ENCODE data around the gene ACSS1. TPM values are rescaled to one million over a fixed set of nuclear protein-coding genes. Genes with fewer than 3 reads are reported as not detected.

The ACSS1 gene
- total RNA-seq, 1 experiment from 2014 or later: 0.51 TPM

DNA sequence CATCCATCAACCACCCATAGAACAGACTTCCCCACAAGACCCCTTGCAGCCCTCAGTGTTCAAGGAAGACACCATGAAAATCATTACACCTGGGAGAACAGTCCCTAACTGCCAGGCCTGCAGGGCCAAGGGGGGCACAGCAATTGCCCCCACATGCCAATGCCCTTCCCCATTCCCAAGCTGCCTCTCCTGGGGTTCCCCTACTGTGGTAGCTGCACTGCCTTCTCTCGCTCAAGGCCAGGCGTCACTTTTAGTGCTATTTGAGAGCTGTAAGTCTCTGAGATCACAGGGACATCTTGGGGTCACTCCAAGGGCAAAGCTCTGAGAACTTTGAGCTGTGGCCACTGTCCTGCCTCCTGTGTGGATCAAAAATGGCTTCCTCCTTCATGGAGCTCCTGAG is 6.0 kb upstream of the ACSS1 start:
- ChIA-PET CTCF (interaction anchor here (0.8 to 9.6 kb wide), 19 partner anchors 10 to 528 kb away, joined by 3 to 500 read pairs (median 8); no protein-coding TSS in a partner anchor), POLR2A (interaction anchor here (1.7 to 7.6 kb wide), 2 partner anchors 47 to 70 kb away, joined by 4 to 144 read pairs; partner anchors contain the start of gene APMAP)
- no peak for TF ChIP-seq CTCF (IDR thresholded peaks at IDR 0.05; ENCODE audit: unreplicated experiment)
- no peak overlapping the region for H3K27ac Mint-ChIP-seq (ENCODE audit: low read depth, unreplicated experiment)
- H3K9me3 Mint-ChIP-seq (ENCODE audit: unreplicated experiment): no peaks in the 10 kb centered on the region
- H3K36me3 Mint-ChIP-seq (ENCODE audit: insufficient read depth, unreplicated experiment): no peaks in the 10 kb centered on the region
- no peak for DNase-seq (ENCODE audit: unreplicated experiment)
- intact Hi-C loops (cut with micrococcal nuclease): loop anchor here (10.0 kb wide), 1 partner anchor 181 kb away; the partner anchor contains the start of gene PYGB
- BruUV-seq (replicated peaks): no TSS peak
- H3K4me3 Mint-ChIP-seq (ENCODE audit: unreplicated experiment): no peak overlapping the region
- peaks cover 18% of the 10 kb centered on the region for H3K4me1 Mint-ChIP-seq (ENCODE audit: insufficient read depth, unreplicated experiment)
- H3K27me3 Mint-ChIP-seq (ENCODE audit: insufficient read depth, unreplicated experiment): peaks cover 60% of the 10 kb centered on the region

DNA sequence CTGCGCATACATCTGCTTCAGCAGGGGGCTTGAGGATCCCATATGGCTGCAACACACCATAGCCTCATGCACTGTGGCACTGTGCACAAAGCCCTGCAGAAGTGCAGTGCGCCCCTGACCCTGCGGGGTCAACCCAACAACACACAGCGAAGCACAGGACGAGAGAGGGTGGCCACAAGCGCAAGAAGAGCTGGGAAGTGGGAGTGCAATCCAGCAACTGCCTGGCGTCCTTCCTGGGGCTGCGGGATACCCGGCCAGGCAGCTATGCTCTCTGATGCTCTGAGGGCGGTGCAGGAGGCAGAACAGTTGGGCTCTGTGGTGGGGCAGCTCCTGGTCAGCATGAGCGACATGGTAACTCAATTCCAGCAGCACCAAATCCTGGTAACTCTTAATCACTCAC is 5.6 kb upstream of the ACSS1 start:
- H3K27ac Mint-ChIP-seq (ENCODE audit: low read depth, unreplicated experiment): no peak overlapping the region
- POLR2A ChIA-PET: interaction anchor here (1.7 to 7.6 kb wide), 3 partner anchors 46 to 70 kb away, joined by 4 to 144 read pairs (median 23); partner anchors contain the start of gene APMAP
- no peaks in the 10 kb centered on the region for H3K9me3 Mint-ChIP-seq (ENCODE audit: unreplicated experiment)
- H3K4me1 Mint-ChIP-seq (ENCODE audit: insufficient read depth, unreplicated experiment): peaks cover 18% of the 10 kb centered on the region
- H3K36me3 Mint-ChIP-seq (ENCODE audit: insufficient read depth, unreplicated experiment): no peaks in the 10 kb centered on the region
- no peak for DNase-seq (ENCODE audit: unreplicated experiment)
- CTCF ChIA-PET: interaction anchor here (0.8 to 9.6 kb wide), 19 partner anchors 10 to 528 kb away, joined by 3 to 500 read pairs (median 8); no protein-coding TSS in a partner anchor
- peaks cover 55% of the 10 kb centered on the region for H3K27me3 Mint-ChIP-seq (ENCODE audit: insufficient read depth, unreplicated experiment)
- BruUV-seq (replicated peaks): no TSS peak
- TF ChIP-seq CTCF (IDR thresholded peaks at IDR 0.05; ENCODE audit: unreplicated experiment): no peak
- no peak overlapping the region for H3K4me3 Mint-ChIP-seq (ENCODE audit: unreplicated experiment)
- intact Hi-C loops (cut with micrococcal nuclease): loop anchor here (10.0 kb wide), 1 partner anchor 181 kb away; the partner anchor contains the start of gene PYGB

DNA sequence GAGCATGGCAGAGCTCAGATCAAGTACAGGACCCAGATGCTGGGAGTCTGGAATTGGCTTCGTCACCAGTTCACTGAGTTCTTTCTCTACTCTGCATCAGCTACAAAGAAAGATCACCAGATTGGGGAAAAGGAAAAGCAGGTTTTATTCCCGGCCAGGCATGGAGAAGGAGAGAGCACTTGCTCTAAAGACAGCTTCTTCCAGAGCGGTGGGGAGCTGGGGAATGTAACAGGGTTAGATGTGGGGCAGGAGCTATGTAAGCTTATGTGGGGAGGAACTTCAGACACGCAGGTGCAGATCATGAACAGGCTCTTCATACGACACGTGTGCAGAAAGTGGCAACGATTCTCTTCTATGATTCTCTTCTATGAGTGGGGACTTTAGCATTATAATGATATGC is 4.9 kb upstream of the ACSS1 start:
- BruUV-seq (replicated peaks): no TSS peak
- H3K4me1 Mint-ChIP-seq (ENCODE audit: insufficient read depth, unreplicated experiment): peaks cover 18% of the 10 kb centered on the region
- no peak overlapping the region for H3K4me3 Mint-ChIP-seq (ENCODE audit: unreplicated experiment)
- TF ChIP-seq CTCF (IDR thresholded peaks at IDR 0.05; ENCODE audit: unreplicated experiment): no peak
- H3K36me3 Mint-ChIP-seq (ENCODE audit: insufficient read depth, unreplicated experiment): no peaks in the 10 kb centered on the region
- ChIA-PET CTCF (interaction anchor here (0.7 to 9.6 kb wide), 19 partner anchors 9 to 346 kb away, joined by 3 to 500 read pairs (median 5); no protein-coding TSS in a partner anchor), POLR2A (interaction anchor here (0.9 to 7.6 kb wide), 6 partner anchors 13 to 184 kb away, joined by 3 to 144 read pairs (median 8); partner anchors contain the start of genes APMAP and PYGB)
- no peak for DNase-seq (ENCODE audit: unreplicated experiment)
- no peak overlapping the region for H3K27ac Mint-ChIP-seq (ENCODE audit: low read depth, unreplicated experiment)
- no peaks in the 10 kb centered on the region for H3K9me3 Mint-ChIP-seq (ENCODE audit: unreplicated experiment)
- intact Hi-C loops (cut with micrococcal nuclease): loop anchor here (10.0 kb wide), 1 partner anchor 182 kb away; the partner anchor contains the start of gene PYGB
- peaks cover 51% of the 10 kb centered on the region for H3K27me3 Mint-ChIP-seq (ENCODE audit: insufficient read depth, unreplicated experiment)

DNA sequence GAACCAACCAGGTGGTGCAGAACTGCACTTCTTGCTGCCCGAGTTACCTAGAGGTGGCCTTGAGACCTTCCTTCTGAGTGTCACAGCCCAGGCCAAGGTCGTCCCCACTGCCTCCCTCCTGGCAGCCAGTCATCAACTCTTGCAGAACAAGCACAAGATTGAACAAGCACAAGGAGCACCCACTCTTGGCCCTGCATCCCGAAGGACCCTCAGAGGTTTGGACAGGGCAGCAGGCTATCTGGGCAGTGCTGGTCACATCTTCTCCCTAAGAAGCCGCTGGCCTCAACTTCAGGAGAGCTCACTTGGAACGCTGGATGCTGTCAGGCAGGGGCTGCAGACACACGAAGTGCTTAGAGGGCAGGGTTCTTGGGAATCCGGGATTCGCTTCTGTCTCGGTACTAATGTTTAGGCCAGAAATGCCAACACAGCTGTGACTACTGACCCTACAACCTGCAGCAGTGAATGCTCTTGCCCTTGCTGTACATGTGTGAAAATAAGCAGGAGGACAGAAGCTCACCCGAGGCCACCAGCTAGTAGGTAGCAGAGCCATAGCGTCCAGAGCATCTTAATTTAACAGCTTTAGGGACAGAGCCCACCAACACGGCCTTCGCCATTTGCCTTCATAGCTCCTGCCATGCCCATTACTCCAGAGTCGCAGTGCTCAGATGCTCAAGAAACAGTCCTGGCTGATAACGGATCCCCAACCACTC is 4.0 kb upstream of the ACSS1 start:
- CTCF ChIA-PET: interaction anchor here (0.6 to 9.6 kb wide), 13 partner anchors 8 to 338 kb away, joined by 3 to 500 read pairs (median 5); no protein-coding TSS in a partner anchor
- TF ChIP-seq CTCF (IDR thresholded peaks at IDR 0.05; ENCODE audit: unreplicated experiment): no peak
- H3K4me1 Mint-ChIP-seq (ENCODE audit: insufficient read depth, unreplicated experiment): peaks cover 18% of the 10 kb centered on the region
- H3K36me3 Mint-ChIP-seq (ENCODE audit: insufficient read depth, unreplicated experiment): no peaks in the 10 kb centered on the region
- H3K27me3 Mint-ChIP-seq (ENCODE audit: insufficient read depth, unreplicated experiment): peaks cover 51% of the 10 kb centered on the region
- no peak for DNase-seq (ENCODE audit: unreplicated experiment)
- POLR2A ChIA-PET: interaction anchor here (0.9 to 7.6 kb wide), 6 partner anchors 12 to 185 kb away, joined by 3 to 144 read pairs (median 8); partner anchors contain the start of genes APMAP and PYGB
- no peak overlapping the region for H3K4me3 Mint-ChIP-seq (ENCODE audit: unreplicated experiment)
- no peaks in the 10 kb centered on the region for H3K9me3 Mint-ChIP-seq (ENCODE audit: unreplicated experiment)
- no TSS peak for BruUV-seq (replicated peaks)
- H3K27ac Mint-ChIP-seq (ENCODE audit: low read depth, unreplicated experiment): no peak overlapping the region
- intact Hi-C loops (cut with micrococcal nuclease): loop anchor here (10.0 kb wide), 1 partner anchor 183 kb away; the partner anchor contains the start of gene PYGB

All from MCF 10A (cell line).